Activated CD4-positive, alpha-beta T cell treated with anti-CD3 and anti-CD28 coated beads for 1 hour (primary cell): Measurements from ENCODE around the gene CANT1.
A peak's percentile ranks its signal among the peaks of the same experiment; 100 is the strongest.
"Not testable (repeated sequence)": the region's sequence is repeated elsewhere in the genome, so short reads cannot be mapped to it uniquely, and the experiment has no call there.

Source experiments
- DNase-seq: peaks from one replicate; pipeline ENCODE4 v3.0.0-alpha.2; 2020

Gene CANT1

DNA sequence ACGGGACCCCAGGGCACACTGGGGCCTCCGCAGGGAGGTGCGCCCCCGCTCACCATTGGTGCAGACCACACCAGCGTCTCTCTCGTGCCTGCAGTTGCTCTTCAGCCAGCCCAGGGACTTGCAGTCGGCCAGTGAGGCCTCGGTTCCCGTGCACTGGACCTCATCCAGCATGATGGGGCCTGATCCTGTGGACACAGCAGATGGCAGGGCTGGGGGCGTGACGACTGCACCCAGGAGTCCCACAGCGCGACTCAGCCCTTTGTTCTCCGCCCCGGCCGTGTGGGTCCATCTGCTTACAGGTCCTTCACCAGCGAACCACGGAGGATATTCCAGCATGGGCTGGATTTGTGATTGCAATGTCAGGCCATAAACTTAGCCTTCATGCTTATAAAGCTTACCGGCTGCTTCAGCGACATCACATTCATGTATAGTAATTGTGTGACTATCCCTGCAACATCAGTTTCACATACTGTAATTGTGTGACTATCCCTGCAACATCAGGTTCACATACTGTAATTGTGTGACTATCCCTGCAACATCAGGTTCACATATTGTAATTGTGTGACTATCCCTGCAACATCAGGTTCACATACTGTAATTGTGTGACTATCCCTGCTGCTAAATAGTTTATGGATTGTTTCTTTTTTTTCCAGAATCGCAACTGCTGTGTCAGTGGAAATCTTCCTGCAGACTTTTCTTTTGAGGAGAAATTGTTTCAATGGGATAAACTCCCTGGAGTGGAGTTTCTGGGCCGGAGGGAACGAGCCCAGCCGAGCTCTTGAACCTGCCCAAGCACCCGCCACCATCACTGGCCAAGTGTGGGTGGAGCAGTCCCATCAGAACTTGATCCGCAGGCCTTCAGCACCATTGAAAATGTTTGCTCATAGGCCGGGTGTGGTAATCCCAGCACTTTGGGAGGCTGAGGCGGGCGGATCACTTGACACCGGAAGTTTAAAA, 34.7 kb downstream of the CANT1 start:
- no peak for DNase-seq

- no peak for DNase-seq
These were observed 35.6 kb downstream of the CANT1 start for GRCh38 chr17:78973792-78974520.

GRCh38 chr17:78973196-78973595, 36.4 kb downstream of the CANT1 start:
- no peak for DNase-seq

GRCh38 chr17:78972507-78973105, 37.0 kb downstream of the CANT1 start:
- no peak for DNase-seq

DNA sequence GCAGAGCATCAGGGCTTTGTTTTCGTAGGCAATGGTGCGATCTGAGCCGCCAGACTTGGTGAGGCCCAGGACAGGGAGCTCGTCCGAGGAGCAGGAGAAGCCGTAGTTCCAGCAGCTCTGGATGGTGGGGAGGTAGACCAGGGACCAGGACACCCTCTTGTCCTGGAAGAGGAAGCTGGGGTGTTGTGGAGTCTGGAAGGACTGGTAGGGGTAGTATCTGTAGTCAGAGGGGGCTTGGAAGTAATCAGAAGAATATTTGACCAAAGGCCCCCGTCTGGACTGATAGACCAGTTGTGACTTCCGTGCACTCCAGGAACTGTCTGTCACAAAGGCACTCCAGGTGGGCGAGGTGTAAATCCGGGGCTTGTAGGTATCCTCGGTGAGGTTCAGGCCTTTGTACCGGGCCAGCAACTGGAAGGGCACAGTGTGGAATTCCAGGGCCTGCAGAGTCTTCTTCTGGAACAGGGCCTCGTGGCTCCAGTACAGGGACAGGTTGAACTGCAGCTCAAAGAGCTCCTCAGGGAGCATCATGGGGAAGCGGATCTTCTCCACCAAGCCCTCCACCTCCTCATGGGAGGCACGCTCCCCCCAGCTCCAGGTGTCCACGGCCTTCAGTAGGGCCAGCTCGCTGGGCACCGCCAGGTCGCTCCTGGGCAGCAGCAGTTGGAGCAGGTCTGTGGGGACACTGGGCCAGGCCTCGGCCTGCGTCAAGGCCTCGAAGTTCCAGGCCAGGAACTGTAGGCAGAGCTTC, 37.6 kb downstream of the CANT1 start:
- DNase-seq: no peak

DNA sequence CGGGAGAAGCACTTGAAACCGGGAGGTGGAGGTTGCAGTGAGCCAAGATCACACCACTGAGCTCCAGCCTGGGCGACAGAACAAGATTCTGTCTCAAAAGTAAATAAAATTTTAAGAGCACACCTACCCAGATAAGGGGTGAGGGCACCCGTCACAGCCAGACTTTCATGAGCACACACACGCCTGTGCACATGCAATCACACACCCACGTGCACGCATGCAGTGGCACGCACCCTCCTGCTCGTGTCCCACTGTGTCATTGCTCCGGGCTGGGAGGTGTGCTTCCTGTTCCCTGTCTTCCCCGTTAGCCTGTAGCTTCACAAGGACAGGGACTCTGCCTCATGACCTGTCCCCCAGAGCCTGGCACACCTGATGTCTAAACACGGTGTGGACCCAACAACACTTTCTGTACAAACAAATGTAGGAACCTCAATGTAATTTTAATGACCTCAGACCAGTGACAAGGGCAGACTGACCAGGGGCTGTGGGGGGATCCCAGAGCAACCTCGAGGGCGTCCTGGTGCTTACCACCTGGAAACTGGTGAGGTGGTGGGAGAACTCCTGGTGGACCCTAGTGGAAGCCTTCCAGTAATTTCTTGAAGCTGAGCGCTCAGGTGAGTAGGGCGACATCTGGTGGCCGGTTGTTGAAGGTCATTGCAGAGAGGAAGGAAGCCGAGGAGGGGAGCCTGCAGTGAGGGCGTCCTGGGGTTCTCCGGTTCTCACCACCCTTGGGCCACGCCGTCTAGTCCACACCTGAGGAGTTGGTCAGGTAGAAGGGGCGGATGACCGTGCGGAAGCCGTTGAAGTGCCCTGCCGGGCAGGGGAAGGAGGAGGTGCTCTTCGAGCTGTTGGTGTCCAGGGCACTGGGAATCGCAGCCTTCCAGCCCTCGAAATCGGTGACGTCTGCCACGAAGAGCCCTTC, 38.5 kb downstream of the CANT1 start:
- DNase-seq: peak; percentile 68

DNA sequence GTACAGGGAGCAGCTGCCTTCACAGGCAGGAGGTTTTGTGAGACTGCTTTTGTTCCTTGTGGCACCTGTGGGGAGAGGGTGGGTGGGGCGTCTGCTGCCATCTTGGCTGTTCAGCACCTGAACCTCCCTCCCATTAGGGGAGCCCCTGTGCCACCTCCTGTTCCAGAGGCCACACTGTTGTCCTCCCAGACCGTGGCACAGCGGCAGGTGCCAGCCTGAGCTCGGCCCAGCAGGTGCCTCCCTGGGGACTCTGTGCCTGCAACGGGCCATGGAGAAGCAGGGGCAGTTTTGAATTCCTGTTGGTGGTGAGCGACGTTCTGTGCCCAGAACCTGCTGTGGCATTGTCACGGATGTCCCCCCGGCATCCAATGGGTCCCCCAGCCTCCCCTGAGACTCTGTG, 39.7 kb downstream of the CANT1 start:
- DNase-seq: no peak

DNA sequence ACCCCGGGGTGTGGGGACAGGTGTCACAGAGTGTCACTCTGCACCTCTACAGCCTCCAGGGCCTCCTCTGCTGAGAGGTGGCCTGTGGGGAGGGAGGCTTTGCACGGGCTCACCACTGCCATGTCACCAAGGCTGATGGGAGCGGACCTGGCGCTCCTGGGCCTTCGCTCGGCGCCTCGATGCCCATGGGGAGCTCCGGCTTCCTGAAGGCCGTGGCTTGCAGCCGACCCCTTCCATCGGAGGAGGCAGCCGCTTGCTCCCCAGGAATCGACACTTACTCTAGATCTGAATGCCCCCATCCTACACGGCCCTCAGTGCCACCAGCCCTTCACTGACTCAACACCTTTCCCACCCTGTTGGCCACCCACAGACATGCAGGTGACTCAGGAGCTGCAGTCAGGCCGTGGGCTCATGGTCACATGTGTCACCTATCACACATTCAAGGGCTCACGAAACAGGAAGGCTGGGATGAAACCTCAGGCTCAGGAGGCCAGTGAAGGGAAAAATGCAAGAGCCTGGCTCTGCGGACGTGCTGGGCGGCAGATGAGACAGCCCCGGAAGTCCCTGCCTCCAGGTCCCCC, 41.7 kb downstream of the CANT1 start:
- no peak for DNase-seq

DNA sequence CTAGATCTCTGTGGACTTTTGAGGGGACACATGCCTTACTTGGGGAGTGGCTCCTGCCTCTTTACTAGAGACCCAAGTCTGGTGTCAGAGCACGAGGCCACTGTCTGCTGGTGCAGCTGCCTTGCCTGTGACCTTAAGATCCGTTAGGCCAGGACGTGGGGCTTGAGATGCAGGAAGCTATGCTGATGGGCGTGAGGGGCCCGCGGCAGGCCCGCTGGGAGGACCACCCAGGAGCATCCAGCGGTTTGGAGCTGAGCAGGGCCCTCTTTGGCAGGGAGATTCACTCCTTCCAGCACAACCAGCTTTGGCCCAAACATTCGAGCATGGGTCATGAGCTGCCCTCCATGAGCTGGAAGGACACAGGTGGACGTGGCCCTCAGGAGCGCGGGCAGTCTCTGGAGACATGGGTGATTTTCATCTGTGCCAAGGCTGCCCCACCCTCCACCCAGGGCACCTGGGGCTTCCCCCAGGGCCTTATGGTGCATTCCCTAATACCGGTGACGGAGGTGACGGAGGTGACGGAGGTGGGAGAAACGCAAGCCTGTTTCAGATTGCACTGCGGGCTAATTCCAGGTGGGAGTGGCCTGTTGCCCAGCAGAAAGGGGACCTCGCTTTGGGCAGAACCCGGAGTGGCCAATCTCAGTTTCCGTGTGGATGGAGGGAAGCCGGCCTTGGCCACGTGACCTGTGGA, 42.5 kb downstream of the CANT1 start:
- no peak for DNase-seq

DNA sequence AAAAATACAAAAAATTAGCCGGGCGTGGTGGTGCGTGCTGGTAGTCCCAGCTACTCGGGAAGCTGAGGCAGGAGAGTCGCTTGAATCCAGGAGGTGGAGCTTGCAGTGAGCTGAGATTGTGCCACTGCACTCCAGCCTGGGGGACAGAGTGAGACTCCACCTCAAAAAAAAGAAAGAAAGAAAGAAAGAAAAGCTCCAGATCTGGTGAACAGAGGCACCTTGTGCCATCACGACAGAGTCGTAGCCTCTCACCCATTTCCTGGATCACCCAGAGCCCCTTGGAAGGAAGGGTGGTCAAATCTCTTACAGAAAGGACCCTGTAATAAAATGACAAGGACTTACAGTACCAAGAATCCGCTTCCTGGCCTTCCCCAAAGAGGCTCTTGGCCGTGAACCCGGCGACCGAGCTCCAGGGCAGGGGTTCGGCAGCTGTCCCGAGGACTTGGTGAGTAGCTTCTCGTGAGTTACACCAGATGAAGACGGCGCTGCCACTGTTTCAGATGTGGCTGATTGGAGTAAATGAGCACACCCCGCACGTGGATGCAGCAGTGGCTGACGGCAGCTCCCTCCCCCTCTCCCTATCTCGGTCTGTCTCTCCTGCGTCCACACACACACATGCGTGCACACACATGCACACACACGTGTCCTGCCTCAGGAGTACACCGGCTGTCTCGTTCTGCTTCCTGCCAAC, 43.3 kb downstream of the CANT1 start:
- no peak for DNase-seq

- no peak for DNase-seq
These were observed 44.1 kb downstream of the CANT1 start for GRCh38 chr17:78965491-78965924.

- DNase-seq: no peak
These were observed 46.2 kb downstream of the CANT1 start for GRCh38 chr17:78963378-78963777.

DNA sequence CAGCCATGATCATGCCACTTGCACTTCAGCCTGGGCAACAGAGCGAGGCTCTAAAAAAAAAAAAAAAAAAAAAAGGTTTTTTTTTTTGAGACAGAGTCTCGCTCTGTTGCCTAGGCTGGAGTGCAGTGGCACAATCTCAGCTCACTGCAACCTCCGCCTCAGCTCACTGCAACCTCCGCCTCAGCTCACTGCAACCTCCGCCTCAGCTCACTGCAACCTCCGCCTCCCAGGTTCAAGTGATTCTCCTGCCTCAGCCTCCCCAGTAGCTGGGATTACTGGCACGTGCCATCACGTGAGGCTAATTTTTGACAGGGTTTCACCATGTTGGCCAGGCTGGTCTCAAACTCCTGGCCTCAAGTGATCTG, 46.6 kb downstream of the CANT1 start:
- not testable (repeated sequence) for DNase-seq

DNA sequence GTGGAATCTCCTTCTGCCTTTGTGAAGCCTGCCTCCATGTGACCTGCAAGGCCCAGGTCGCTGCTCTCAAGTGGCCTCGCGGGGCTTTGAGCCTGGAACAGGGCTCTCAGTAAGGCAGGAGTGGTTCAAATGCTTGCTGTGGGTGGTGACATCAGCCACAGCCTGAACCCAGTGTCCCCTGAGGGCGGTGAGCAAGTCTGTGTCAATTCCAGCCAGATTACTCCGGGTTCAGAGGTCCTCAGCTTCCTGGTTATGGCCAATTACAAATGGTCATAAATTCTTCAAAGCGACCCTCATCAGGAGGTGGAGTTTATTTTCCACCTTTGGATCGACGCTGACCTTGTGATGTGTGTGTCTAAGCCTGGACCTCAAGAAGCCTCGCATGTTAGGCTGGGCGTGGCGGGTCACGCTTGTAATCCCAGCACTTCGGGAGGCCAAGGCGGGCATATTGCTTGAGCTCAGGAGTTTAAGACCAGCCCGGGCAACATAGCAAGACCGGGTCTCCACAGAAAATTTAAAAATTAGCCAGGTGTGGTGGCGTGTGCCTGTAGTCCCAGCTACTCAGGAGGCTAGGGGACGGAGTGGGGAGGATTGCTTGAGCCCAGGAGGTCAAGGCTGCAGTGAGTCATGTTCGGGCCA, 47.1 kb downstream of the CANT1 start:
- no peak for DNase-seq

GRCh38 chr17:78961571-78961970, 48.0 kb downstream of the CANT1 start:
- no peak for DNase-seq

GRCh38 chr17:78960928-78961327, 48.6 kb downstream of the CANT1 start:
- no peak for DNase-seq

DNA sequence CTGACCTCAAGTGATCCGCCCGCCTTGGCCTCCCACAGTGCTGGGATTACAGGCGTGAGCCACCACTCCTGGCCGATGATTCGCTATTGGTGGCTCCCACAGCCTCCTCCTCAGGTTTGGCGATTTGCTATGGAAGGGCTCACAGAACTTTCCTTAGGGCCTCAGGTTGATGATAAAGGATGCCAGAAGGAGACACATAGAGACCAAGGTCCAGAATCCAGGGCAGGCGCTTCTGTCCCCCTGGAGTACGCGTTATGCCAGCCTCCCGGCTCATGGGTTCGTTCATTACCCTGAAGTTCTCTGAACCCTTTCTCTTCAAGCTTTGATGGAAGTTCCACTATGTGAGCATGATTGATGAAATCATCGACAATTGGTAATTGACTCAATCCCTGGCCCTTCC, 49.8 kb downstream of the CANT1 start:
- DNase-seq: no peak

GRCh38 chr17:78958641-78959127, 50.9 kb downstream of the CANT1 start:
- no peak for DNase-seq

DNA sequence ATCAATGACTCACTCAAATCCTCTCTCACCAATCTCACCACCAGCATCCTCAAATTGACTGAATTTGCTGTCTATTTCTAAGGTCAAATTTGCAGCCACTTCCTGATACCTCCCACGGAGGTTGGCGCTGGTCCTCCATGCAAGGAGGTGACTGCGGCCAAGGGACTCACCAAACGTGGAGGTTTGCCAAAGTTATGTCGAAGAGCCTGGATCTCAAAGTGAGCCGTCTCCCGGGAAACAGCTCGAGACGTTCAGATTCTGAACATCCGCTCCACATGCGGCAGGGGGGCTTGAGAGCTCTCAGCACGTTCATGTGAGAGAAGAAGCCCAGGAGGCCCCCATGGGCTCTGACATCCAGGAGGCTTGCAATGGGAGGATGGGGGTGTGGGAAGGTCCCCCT, 52.4 kb downstream of the CANT1 start:
- DNase-seq: no peak

DNA sequence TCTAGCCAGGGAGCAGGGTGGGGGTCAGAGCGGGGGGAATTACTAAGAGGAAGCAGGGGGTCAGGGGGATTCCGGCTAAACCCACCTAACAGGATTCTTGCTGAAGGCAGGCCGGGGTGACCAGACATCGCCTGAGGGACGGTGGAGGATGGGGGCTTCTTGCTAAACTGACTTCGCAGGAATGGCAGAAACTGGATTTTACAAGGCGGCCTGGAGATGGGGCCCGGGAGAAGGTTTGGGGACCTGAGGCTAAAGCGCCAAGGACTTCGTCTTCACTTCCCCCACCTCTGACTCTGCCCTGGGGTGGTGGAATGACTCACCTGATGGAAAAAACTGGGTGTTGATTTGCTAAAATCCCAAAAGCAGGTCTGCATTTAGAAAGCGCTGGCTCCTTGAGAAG, 53.3 kb downstream of the CANT1 start:
- no peak for DNase-seq
